HG03135 (cell line): ENCODE data around the gene CSF2.

ENCODE experiments used
- ATAC-seq: cut with Tn5 transposase; IDR thresholded peaks from one replicate; pipeline ENCODE4 v1.9.1; 2021; ENCODE audit warnings: mild to moderate bottlenecking, moderate library complexity; ENCODE audit not compliant: unreplicated experiment

CSF2 gene

DNA sequence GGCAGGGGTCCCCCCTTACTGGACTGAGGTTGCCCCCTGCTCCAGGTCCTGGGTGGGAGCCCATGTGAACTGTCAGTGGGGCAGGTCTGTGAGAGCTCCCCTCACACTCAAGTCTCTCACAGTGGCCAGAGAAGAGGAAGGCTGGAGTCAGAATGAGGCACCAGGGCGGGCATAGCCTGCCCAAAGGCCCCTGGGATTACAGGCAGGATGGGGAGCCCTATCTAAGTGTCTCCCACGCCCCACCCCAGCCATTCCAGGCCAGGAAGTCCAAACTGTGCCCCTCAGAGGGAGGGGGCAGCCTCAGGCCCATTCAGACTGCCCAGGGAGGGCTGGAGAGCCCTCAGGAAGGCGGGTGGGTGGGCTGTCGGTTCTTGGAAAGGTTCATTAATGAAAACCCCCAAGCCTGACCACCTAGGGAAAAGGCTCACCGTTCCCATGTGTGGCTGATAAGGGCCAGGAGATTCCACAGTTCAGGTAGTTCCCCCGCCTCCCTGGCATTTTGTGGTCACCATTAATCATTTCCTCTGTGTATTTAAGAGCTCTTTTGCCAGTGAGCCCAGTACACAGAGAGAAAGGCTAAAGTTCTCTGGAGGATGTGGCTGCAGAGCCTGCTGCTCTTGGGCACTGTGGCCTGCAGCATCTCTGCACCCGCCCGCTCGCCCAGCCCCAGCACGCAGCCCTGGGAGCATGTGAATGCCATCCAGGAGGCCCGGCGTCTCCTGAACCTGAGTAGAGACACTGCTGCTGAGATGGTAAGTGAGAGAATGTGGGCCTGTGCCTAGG is at the start of gene CSF2:
Gene CSF2, plus strand, starts transcription at position 559 of the 783 bp plus-strand sequence. Its CDS starts 35 bp downstream, at position 594.
- no peak for ATAC-seq

DNA sequence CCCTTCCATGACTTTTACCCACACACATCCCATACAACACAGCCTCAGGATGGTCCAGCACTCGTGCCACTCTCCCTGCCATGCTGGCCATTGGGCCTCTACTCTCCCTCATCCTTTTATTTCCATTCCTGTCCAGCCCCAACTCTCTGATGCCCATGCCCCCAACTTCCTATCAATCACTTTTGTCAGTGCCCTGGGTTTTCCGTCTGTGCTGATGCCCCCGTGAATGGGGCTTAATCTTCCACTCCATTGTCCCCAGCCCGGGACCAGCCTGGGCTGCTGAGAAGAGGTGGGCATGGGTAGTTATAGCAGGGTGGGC is 49.5 kb upstream of the CSF2 start:
- ATAC-seq: no peak

DNA sequence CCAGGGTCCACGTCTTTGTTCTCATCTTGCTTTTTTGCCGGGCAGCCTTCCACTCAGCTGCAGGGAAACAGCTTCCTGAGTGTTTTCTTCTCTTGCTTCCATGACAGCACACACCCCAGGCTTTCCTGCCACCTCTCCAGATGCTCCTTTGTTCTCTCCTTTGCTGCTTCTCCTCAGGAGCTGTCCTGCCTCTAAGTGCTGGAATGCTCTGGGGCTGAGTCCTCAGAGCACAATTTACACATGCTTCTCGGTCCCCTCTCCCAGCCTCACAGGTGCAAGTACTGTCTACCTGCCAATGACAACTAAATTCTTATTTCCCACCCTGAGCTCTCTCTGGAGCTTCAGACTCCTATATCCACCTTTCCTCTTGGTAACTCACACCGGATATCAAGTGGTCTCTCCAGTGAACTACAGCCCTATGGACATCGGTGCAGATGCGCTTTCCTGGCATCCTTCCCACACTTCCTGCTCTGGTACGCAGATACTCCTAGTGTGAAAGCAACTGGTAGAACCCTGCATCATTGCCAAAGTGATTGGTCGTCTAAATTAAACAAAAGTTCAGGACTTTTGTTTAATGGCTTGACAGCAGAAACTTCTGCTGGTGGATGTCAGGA is 48.7 kb upstream of the CSF2 start:
- no peak for ATAC-seq

DNA sequence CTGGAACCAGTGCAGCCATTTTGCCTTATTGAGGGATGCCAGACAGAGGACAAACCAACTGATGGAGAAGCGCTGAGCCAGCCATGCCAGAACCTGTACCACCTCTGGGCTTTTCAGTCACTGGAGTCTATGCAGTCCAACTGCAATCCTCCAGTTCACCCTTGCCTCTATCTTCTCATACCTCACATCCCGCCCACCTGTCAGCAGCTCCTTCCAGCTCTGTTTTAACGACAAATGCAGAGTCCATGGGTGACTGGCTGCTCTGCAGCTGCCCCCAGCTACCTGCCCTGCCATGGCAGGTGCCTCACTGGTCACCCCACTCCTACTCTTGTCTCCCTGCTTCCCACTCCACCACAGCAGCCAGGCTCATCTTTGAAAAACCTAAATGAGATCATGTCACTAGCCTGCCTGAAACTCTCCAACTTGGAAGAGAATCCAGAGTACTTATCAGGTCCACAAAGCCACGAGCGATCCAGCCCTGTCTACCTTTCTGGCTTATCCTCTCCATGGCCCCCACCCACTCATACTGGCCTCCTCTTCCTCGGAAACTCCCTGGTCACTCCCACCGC is 48.1 kb upstream of the CSF2 start:
- ATAC-seq: no peak

DNA sequence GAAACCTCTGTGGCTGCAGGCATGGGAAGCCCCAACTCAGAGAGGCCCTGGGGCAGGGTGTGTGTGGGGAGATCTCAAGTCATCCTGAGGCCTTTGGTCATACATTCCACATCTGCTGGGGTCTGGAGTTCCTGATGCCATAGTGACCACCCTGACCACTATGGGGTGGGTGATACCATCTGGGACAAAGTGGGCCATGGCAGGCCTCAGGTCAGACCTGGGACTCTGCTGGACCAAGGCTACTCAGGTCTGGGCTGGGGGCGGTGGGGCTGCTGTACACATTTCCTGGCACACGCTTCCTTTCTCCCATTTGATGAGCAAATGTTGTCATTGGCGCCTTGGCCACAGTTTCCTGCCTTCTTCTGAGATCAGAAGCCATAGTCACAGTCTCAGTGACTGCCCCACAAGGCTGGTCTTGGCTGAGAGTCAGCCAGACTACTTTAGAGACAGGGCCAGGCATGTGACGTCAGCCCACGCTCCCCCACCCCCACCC is 47.0 kb upstream of the CSF2 start:
- no peak for ATAC-seq

DNA sequence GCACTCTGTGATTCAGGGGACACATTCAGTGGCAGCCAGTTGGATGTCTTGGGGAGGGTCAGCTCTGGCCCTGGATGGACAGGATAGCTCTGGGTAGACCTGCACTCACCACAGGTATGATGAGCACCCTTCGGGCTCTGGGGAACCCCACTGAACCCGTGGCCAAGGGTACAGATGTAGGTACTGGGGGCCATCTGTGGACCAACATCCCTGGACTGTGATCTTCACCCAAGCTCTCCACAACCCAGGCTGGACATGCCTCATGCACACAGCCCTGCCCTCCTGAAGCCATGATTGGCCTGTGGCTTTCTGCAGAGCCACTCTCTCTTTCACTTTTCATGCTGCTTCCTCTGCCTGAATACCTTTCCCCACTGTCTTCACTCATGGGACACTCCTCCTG is 46.6 kb upstream of the CSF2 start:
- ATAC-seq: no peak

DNA sequence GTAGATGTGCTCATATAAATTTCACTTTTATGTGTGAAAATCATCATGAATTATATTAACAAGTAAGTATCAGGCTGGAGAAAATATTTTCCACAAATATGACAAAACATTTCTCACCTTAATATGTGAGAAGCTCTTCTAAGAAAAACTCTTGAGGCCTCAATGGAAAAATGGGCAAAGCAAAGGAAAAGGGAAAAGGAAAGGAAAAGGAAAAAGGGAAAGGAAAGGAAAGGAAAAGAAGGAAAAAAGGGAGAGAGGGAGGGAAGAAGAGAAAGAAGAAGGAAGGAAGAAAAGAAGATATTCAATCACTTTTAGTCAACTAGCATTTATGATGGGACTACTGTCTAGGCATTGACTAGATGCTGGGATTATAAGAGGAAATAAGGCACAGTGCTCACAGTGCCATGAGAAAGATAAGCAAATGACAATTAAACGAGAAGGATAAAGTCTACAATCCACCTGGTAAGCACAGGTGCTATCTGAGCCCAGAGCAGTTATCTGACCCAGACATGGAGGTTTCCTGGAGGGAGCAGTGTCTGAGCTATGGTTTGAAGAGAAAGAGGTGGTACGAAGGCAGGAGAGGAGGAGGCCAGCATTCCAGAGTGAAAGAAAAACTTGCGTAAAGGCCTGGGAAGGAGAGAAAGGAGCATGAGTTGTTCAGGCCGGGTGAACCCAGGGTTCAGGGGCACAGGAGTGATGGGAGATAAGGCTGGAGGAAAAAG is 43.8 kb upstream of the CSF2 start:
- ATAC-seq: no peak

DNA sequence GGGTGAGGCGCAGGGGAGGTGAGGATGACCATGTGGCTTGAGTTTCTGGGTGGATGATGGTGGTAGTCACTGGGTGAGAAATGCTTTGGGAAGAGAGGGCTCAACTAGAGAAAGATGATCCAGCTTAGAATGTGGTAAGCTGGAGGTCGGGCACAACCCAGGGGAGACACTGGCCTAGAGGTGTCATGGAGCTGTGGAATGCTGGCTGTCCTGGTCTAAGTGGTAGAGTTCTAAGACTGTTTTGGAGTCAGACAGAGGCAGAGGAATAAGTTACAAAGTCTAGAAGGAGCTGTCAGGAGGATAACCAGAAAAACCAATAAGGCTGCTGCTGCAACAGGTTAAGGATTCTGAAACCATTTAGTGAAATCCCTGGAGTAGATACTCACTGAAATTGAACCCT is 43.0 kb upstream of the CSF2 start:
- ATAC-seq: no peak

DNA sequence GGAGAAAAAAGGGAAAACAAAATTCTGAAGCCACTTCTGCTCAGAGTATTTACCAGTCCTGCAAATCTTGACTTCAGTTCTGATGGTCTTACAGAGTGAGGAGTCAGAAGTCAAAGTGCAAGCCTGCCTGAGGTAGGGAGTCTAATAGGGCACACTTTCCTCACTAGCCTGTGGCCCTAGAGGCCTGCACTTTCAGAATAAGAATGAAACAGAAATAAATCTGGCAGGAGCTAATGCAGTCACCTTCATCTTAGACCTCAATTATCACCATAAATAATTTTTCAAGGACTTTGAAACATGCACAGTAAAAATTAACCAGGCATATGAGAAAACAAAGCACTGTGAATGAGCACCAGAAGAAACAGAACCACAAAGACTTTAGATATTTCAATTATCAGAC is 41.4 kb upstream of the CSF2 start:
- ATAC-seq: no peak

DNA sequence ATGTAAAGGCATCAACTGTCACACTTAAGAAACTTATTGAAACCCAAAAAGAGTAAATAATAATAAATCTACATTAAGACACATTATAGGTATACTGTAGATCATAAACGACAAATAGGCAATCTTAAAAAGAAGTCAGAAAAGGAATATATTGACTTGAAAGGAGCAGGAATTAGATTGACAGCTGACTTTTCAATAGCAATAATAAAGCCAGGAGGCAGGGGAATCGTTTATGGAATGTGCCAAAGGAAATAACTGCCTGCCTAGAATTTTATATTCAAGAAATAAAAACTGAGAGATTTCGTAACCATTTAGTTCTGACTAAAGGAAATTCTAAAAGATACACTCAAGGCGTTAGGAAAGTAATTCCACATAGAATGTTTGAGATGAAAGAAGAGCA is 40.5 kb upstream of the CSF2 start:
- no peak for ATAC-seq

DNA sequence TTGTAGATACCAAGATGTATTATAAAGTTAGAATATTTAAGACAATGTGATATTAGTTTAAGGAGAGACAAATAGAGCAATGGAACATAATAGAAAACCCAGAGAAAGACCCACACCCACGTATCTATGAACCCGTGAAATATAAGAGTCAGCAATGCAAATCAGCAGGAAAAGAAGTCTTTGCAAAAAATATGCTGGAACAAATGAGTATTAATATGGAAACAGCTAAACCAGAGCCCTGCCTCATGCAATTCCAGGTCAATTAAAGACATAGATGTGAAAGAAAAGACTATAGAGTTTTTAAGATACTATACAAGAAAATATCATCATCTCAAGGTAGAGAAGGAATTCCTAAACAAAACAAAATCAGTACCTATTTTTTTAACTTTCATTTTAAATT is 36.2 kb upstream of the CSF2 start:
- ATAC-seq: no peak

DNA sequence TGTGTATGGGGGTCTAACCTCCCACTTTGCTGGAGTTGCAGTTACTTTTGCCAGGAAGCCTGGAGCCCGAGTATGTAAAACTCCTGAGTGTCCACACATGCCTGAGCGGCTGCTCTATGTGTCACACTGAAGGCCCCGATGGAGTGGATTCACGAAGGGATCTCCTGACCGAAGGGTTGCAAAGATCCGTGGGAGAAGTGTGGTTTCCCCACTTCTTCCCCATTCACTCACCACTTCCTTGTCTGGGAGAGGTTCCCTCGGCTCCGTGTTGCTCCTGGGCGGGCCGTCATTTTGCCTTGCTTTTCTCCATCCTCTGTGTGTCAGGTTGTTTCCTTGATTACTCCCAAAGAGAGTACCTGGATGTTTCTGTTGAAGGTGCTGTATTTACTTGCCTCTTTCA is 29.4 kb upstream of the CSF2 start:
- no peak for ATAC-seq

DNA sequence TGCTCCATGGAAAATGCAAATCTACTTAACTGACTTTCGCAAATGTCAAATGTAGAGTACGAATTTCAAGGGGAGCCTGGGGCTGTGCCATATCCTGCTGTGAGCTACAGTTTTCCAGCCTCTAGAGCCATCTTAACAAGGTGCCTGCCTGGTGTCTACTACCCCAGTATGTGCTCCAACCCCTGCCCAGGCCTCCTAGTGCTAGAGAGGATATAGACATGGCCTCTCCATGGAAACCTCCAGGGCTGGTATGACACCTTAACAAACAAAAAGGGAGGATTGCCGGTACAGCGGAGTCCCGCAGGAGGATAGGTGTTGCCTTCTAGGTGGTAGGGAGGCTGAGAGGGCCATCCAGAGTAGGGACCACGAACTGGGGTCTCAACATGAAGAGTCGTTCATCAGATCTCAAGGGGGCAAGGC is 26.7 kb upstream of the CSF2 start:
- ATAC-seq: no peak

DNA sequence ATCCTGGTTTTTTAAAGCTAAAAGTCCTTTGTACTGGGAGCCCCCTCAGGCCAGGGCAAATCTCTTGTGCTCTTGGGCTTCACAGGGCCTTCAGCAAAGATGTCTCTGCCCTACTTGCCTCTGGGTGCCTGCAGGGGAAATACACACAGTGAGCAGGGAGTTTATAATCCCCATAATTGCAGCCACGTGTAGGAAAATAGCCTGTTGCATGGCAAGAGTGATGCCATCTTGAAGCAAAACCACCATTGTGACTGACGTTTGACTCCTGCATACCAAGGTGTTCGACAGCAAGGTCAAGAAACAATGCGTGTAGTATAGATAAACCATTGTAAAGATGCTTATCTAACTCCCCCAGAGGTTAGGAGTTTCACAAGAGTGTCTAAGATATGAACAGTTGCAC is 24.5 kb upstream of the CSF2 start:
- ATAC-seq: no peak

DNA sequence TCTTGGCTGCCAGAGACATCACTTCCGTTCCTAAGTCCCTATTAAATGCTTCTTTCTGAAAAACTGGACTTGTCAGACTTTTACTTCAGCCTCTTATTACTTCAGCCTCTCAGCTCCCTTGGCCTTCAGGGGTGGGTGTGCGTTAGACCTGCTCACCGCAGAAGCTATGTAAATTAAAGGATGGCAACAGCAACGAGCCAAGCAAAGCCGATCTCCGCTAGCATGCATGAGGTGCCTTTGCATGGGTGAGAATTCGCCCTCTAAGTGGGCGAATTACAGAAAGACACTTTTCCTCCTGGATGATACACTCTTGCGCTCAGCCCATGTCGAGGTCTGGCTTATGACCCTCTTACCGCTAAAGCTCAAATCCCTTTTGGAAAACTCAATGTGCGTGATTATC is 24.0 kb upstream of the CSF2 start:
- ATAC-seq: no peak

DNA sequence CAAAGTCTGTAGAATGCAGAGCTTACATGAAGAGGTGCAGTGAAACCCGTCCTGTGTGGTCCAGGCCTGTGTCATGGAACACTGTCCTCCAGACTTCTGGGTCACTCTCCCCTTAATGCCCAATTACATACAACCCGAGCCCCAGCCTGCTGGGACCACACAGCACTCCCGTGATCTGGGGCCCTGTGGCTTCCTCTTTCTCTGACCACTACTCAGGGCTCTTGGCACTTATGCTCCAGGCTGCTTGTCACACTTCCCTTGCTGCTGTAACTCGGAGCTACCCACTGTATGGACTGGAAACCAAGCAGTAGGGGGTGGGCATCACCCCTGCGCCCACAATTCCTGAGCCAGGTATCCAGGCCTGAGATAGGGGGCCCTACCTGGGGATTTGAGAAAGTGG is 23.5 kb upstream of the CSF2 start:
- no peak for ATAC-seq

DNA sequence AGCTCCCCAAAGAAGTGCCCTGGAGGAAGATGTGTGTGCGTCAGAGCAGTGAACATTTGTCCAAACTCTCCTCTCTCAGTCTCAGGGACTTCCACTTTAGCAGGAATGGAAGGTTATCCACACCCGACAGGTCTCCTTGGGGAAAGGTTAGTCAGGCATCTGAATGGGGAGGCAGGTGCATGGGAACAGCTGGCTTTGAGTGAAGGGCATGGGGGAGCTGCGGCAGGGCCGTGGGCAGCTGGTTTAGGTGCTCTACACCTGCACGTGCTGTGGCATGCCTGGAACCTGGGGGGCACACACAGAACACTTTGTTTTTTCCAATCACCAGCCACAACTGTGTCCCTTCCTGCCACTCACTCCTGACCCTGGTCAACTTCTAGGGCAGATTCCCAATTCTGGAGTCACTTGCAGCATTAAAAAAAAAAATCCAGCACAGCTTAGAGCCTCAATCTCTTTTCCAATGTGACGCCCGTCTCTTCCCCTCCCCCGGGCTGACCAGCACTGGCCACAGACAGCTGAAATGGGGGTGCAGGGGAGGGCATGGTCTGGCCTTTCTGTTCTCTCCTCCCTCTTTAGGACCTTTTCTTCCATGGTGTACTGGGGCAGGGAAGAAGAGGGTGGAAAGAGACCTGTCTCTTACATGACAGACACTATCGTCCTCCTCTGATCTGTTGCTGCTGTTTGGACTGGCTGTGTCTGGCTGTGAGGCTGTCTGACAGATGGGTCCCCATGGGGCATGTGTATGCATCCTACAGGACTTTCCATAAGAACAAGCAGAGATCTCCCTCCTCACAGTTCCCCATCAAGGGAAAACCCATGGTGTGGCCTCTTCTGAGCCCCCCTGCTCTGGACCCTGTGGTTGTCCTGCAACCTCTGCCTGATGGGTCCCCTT is 22.7 kb upstream of the CSF2 start:
- no peak for ATAC-seq

DNA sequence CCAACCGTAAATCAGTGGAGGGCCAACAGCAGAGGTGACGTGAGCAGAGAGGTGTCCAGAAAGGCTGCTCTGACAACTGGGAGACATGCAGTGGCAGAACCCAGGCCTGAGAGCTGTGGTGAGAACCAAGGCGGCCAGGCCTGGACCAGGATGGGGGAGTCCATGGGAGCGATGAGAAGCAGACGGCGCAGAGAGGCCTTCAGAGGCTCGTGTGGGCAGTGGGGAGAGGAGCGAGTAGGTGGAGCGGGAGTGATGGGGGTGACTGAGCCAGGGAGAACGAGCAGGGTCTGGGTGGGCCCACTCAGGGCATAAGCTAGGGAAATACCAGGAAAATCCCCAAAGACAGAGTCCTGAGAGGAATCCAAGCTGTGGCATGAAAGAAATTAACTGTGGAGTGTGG is 21.1 kb upstream of the CSF2 start:
- no peak for ATAC-seq

DNA sequence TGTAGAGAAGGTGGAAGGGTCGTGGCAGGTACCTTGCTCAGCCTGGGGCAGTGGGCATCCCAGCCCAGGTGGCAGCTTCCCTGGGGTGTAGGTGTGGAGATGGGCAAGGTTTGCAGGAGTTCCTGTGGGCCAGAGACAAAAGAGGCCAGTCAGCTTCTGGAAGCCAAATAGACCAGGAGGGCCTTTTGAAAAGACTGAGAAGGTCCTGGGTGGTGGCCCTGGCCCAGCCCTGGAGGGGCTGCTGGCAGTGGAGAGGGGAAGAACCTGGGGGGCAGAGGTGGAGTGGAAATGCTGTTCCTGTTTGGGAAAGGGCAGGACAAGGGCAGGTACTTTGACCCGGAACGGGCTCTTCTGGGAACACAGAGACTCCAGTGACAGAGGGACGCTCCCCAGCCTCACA is 20.1 kb upstream of the CSF2 start:
- ATAC-seq: no peak

DNA sequence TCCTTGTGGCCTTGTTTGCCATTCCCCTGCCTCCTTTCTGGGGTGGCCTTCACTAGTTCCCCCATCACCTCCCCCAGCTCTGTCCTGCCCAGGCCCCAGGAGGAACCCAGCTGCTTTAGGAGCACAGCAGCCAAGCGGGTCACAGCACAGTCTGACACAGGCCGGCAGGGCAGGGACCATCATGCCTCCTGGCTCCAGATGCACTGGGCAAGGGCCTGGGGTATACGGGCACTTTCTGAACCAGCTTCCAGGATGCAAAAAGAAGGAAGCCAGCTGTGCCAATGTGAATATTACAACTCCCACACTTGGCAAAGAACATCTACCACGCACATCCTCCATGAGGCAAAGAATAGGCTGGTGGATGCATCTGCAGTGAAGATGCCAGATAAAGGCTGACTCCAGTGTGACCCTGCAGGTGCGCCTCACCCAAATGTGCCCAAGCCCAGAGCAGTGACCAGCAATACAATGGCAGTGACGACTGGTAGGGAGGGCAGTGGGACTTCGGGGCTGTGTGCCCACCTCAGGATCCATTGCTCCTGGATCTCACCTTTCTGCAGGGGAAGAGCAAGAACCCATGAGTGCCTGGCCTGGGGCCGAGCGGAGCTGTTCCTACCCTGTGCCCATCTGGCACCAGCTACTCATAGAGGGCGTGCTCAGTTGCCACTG is 19.4 kb upstream of the CSF2 start:
- no peak for ATAC-seq
